Measurements from ENCODE around the gene ARHGAP25.

Gene ARHGAP25

GRCh38 chr2:68831686-68832232 lies 97.1 kb downstream of the ARHGAP25 start:
- H3K27me3 Mint-ChIP-seq: no peaks in the 10 kb centered on the region
- peaks cover 10% of the 10 kb centered on the region for H3K36me3 Mint-ChIP-seq (ENCODE audit: insufficient read depth)
- H3K27ac Mint-ChIP-seq: peak overlapping the region; percentile 86 to 93
- peak overlapping the region; percentile 68 to 69 for H3K4me3 Mint-ChIP-seq
- H3K4me1 Mint-ChIP-seq (ENCODE audit: low read depth in 2 of 2): peaks cover 43 to 53% of the 10 kb centered on the region in 2 donors
- no peak for DNase-seq
- ATAC-seq (replicated peaks): no peak
- H3K9me3 Mint-ChIP-seq: no peaks in the 10 kb centered on the region

GRCh38 chr2:68832233-68832869 lies 97.7 kb downstream of the ARHGAP25 start:
- H3K4me3 Mint-ChIP-seq: peak overlapping the region; percentile 68 to 69
- H3K27me3 Mint-ChIP-seq: no peaks in the 10 kb centered on the region
- H3K27ac Mint-ChIP-seq: peak overlapping the region; percentile 86 to 93
- ATAC-seq (replicated peaks): peak; percentile 55
- no peaks in the 10 kb centered on the region for H3K9me3 Mint-ChIP-seq
- H3K4me1 Mint-ChIP-seq (ENCODE audit: low read depth in 2 of 2): peaks cover 46 to 53% of the 10 kb centered on the region in 2 donors
- H3K36me3 Mint-ChIP-seq (ENCODE audit: insufficient read depth): peaks cover 7% of the 10 kb centered on the region
- DNase-seq: peak; percentile 10 to 20 (median 16)

GRCh38 chr2:68833162-68833561 lies 98.6 kb downstream of the ARHGAP25 start:
- H3K27ac Mint-ChIP-seq: peak overlapping the region in 1 of 2 donors; percentile 93
- no peaks in the 10 kb centered on the region for H3K9me3 Mint-ChIP-seq
- H3K27me3 Mint-ChIP-seq: no peaks in the 10 kb centered on the region
- H3K4me1 Mint-ChIP-seq (ENCODE audit: low read depth in 2 of 2): peaks cover 45 to 47% of the 10 kb centered on the region in 2 donors
- no peak for DNase-seq
- H3K4me3 Mint-ChIP-seq: no peak overlapping the region
- H3K36me3 Mint-ChIP-seq (ENCODE audit: insufficient read depth): peaks cover 7% of the 10 kb centered on the region
- no peak for ATAC-seq (replicated peaks)

GRCh38 chr2:68834737-68835376 lies 100.2 kb downstream of the ARHGAP25 start:
- peak overlapping the region in 1 of 2 donors; percentile 7 for H3K27ac Mint-ChIP-seq
- H3K9me3 Mint-ChIP-seq: no peaks in the 10 kb centered on the region
- H3K4me3 Mint-ChIP-seq: no peak overlapping the region
- H3K4me1 Mint-ChIP-seq (ENCODE audit: low read depth in 2 of 2): peaks cover 30% of the 10 kb centered on the region in 2 donors
- ATAC-seq (replicated peaks): no peak
- DNase-seq: no peak
- H3K36me3 Mint-ChIP-seq (ENCODE audit: insufficient read depth): no peaks in the 10 kb centered on the region
- H3K27me3 Mint-ChIP-seq: no peaks in the 10 kb centered on the region

- Mint-ChIP-seq H3K27ac (no peak overlapping the region), H3K4me3 (no peak overlapping the region), H3K27me3 (no peaks in the 10 kb centered on the region), H3K36me3 (ENCODE audit: insufficient read depth) (no peaks in the 10 kb centered on the region), H3K4me1 (ENCODE audit: low read depth in 2 of 2) (peaks cover 23 to 26% of the 10 kb centered on the region in 2 donors), H3K9me3 (no peaks in the 10 kb centered on the region)
- ATAC-seq (replicated peaks): no peak
- no peak for DNase-seq
Measured at GRCh38 chr2:68835621-68836020, 101.0 kb downstream of the ARHGAP25 start.

- no peak overlapping the region for H3K27ac Mint-ChIP-seq
- ATAC-seq (replicated peaks): peak; percentile 71
- H3K9me3 Mint-ChIP-seq: no peaks in the 10 kb centered on the region
- no peaks in the 10 kb centered on the region for H3K27me3 Mint-ChIP-seq
- DNase-seq: peak; percentile 46 to 54 (median 47)
- no peak overlapping the region for H3K4me3 Mint-ChIP-seq
- H3K4me1 Mint-ChIP-seq (ENCODE audit: low read depth in 2 of 2): peaks cover 6 to 10% of the 10 kb centered on the region in 2 donors
- H3K36me3 Mint-ChIP-seq (ENCODE audit: insufficient read depth): no peaks in the 10 kb centered on the region
Measured at GRCh38 chr2:68837164-68837860, 102.7 kb downstream of the ARHGAP25 start.

- no peaks in the 10 kb centered on the region for H3K27me3 Mint-ChIP-seq
- no peak overlapping the region for H3K27ac Mint-ChIP-seq
- H3K4me3 Mint-ChIP-seq: no peak overlapping the region
- DNase-seq (no peak), ATAC-seq (replicated peaks) (no peak)
- peaks cover 0 to 6% of the 10 kb centered on the region in 2 donors for H3K4me1 Mint-ChIP-seq (ENCODE audit: low read depth in 2 of 2)
- H3K36me3 Mint-ChIP-seq (ENCODE audit: insufficient read depth): no peaks in the 10 kb centered on the region
- no peaks in the 10 kb centered on the region for H3K9me3 Mint-ChIP-seq
Measured at GRCh38 chr2:68837861-68838341, 103.3 kb downstream of the ARHGAP25 start.

GRCh38 chr2:68838641-68839040 lies 104.0 kb downstream of the ARHGAP25 start:
- Mint-ChIP-seq H3K4me3 (no peak overlapping the region), H3K4me1 (ENCODE audit: low read depth in 2 of 2) (peaks cover 0 to 3% of the 10 kb centered on the region in 2 donors), H3K36me3 (ENCODE audit: insufficient read depth) (no peaks in the 10 kb centered on the region), H3K9me3 (no peaks in the 10 kb centered on the region), H3K27ac (no peak overlapping the region), H3K27me3 (no peaks in the 10 kb centered on the region)
- ATAC-seq (replicated peaks) (no peak), DNase-seq (no peak)

GRCh38 chr2:68839260-68839833 lies 104.7 kb downstream of the ARHGAP25 start:
- Mint-ChIP-seq H3K4me1 (ENCODE audit: low read depth in 2 of 2) (peaks cover 0 to 3% of the 10 kb centered on the region in 2 donors), H3K27ac (no peak overlapping the region), H3K4me3 (no peak overlapping the region), H3K27me3 (no peaks in the 10 kb centered on the region), H3K36me3 (ENCODE audit: insufficient read depth) (no peaks in the 10 kb centered on the region), H3K9me3 (no peaks in the 10 kb centered on the region)
- ATAC-seq (replicated peaks) (no peak), DNase-seq (peak; percentile 12 to 26 (median 13))

GRCh38 chr2:68845043-68845442 lies 110.4 kb downstream of the ARHGAP25 start:
- H3K9me3 Mint-ChIP-seq: no peaks in the 10 kb centered on the region
- H3K4me3 Mint-ChIP-seq: no peak overlapping the region
- DNase-seq: no peak
- peaks cover 29 to 39% of the 10 kb centered on the region in 2 donors for H3K27me3 Mint-ChIP-seq
- H3K4me1 Mint-ChIP-seq (ENCODE audit: low read depth in 2 of 2): no peaks in the 10 kb centered on the region
- H3K36me3 Mint-ChIP-seq (ENCODE audit: insufficient read depth): no peaks in the 10 kb centered on the region
- no peak overlapping the region for H3K27ac Mint-ChIP-seq
- ATAC-seq (replicated peaks): no peak

- Mint-ChIP-seq H3K4me1 (ENCODE audit: low read depth in 2 of 2) (no peaks in the 10 kb centered on the region), H3K4me3 (no peak overlapping the region), H3K9me3 (no peaks in the 10 kb centered on the region), H3K27ac (no peak overlapping the region), H3K27me3 (peaks cover 29 to 50% of the 10 kb centered on the region in 2 donors), H3K36me3 (ENCODE audit: insufficient read depth) (no peaks in the 10 kb centered on the region)
- ATAC-seq (replicated peaks): no peak
- DNase-seq: no peak
Measured at GRCh38 chr2:68846091-68846490, 111.5 kb downstream of the ARHGAP25 start.

GRCh38 chr2:68847751-68848150 lies 113.1 kb downstream of the ARHGAP25 start:
- no peak overlapping the region for H3K27ac Mint-ChIP-seq
- no peaks in the 10 kb centered on the region for H3K4me1 Mint-ChIP-seq (ENCODE audit: low read depth in 2 of 2)
- H3K36me3 Mint-ChIP-seq (ENCODE audit: insufficient read depth): no peaks in the 10 kb centered on the region
- no peak for DNase-seq
- peaks cover 29 to 51% of the 10 kb centered on the region in 2 donors for H3K27me3 Mint-ChIP-seq
- no peak for ATAC-seq (replicated peaks)
- H3K4me3 Mint-ChIP-seq: no peak overlapping the region
- no peaks in the 10 kb centered on the region for H3K9me3 Mint-ChIP-seq

- Mint-ChIP-seq H3K4me1 (ENCODE audit: low read depth in 2 of 2) (peaks cover 0 to 3% of the 10 kb centered on the region in 2 donors), H3K36me3 (ENCODE audit: insufficient read depth) (no peaks in the 10 kb centered on the region), H3K4me3 (no peak overlapping the region), H3K9me3 (no peaks in the 10 kb centered on the region), H3K27ac (no peak overlapping the region), H3K27me3 (peaks cover 33 to 63% of the 10 kb centered on the region in 2 donors)
- DNase-seq: no peak
- ATAC-seq (replicated peaks): no peak
Measured at GRCh38 chr2:68849579-68850030, 115.0 kb downstream of the ARHGAP25 start.
